ENCODE measurements around the gene PROZ. TPM values are rescaled to one million over a fixed set of nuclear protein-coding genes. Genes with fewer than 3 reads are reported as not detected.
"Not testable (repeated sequence)": the region's sequence is repeated elsewhere in the genome, so short reads cannot be mapped to it uniquely, and the experiment has no call there.

PROZ gene, protein sequence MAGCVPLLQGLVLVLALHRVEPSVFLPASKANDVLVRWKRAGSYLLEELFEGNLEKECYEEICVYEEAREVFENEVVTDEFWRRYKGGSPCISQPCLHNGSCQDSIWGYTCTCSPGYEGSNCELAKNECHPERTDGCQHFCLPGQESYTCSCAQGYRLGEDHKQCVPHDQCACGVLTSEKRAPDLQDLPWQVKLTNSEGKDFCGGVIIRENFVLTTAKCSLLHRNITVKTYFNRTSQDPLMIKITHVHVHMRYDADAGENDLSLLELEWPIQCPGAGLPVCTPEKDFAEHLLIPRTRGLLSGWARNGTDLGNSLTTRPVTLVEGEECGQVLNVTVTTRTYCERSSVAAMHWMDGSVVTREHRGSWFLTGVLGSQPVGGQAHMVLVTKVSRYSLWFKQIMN
- total RNA-seq: 0.18 and 0.20 TPM in 2 replicates

DNA sequence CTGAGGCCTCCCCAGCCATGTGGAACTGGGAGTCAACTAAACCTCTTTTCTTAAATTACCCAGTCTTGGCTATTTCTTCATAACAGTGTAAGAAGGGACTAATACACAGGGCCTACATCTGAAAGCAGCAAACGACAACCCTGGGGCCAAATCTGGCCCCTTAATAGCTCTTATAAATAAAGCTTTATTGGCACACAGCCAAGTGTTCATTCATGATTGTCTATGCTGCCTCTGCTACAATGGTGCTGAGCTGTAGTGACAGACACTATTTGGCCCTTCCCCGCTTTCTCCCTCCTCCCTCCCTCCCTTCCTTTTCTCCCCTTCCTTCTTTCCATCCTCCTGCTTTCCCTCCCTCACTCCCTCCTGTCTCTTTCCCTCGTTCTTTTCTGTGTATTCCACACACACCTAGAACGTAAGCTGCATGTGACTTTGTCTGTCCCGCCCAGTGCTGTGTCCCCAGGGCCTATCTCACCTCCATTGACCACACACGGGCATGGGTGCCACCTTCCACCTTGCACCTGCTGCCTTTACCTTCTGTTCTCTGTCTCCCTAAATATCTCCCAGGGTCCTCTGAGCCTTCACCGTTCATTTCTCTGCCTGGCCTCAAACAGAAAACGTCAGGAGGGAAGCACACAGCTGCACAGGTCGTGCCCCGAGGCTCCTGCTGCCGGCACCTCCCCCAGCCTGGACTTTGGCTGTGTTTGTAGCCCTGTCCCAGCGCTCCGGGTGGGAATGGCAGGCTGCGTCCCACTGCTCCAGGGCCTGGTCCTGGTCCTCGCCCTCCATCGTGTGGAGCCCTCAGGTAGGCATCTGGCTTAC lies at the start of gene PROZ:
Gene PROZ, plus strand, starts transcription at position 720 of the 819 bp plus-strand sequence. Its CDS starts 13 bp downstream, at position 733.
- intact Hi-C loops (cut with micrococcal nuclease): no loop called here

DNA sequence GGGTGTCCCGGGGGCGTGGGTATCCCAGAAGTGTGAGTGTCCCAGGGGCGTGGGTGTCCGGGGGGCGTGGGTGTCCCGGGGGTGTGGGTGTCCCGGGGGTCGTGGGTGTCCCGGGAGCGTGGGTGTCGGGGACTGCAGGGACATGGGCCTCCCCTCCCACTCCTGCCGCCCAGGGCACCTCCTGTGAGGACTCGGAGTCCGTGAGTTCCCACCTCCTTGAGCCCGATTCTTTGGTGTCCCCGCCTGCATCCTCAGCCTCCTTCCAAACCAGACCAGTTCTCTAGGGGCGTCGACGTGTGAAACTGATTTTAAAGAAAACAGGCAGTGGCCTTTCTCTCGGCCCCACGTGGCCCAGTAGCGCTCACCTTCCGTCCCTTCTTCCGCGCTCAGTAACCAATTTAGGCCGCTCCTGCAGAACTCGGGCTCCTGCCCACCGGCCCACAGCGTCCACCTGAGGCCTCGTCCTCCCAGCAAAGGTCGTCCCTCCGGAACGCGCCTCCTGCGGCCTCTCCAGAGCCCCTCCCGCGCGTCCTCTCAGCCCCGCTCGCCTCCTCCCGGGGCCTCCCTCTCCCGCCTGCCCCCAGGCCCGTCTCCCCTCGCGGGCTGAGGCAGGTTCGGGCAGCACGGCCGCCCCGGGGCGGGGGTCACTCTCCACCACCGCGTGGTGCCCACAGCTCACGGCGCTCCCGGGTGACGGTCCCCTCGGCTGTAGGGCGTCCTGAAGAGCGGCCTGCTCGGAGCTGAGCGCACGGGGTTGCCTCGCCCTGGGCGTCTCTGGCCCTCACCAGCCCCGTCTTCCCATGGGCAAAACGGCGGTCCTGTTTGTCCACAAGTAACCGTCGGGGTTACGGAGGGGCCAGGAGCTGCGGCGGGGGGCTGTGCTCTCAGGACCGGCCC lies 49.0 kb upstream of the PROZ start:
- intact Hi-C loops (cut with micrococcal nuclease): no loop called here

DNA sequence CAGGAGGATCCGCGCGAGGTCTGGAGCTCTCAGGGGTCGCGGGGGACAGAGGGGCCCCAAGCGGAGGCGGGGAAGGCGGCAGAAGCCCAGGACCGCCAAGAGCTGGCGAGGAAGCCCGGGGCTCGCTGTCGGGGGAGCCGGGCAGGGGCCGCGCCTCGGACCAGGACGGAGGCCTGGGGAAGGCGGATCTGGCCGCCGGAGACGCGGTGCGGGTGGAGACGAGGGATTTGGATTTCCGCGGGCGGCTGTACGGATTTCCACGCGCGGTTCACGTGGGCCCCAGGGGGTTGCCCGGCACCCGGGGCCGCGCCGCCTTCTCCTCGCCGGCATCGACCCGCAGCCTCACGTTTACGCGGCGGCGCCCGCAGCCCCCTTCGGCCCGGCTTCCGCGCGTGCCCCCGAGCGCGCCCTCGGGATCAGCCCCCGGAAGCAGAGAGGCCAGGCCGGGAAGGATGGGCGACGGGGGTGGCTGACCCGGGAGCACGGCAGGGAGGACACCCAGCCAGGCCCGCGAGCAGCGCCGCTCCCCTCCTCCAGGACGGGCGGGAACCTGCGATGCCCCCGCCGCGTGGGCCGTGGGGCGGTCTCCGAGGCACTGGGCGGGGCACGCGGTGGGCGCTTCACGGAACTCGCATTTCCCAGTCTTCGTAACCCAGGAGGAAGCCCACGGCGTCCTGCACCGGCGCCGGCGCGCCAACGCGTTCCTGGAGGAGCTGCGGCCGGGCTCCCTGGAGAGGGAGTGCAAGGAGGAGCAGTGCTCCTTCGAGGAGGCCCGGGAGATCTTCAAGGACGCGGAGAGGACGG lies 48.2 kb upstream of the PROZ start:
- intact Hi-C loops (cut with micrococcal nuclease): no loop called here

DNA sequence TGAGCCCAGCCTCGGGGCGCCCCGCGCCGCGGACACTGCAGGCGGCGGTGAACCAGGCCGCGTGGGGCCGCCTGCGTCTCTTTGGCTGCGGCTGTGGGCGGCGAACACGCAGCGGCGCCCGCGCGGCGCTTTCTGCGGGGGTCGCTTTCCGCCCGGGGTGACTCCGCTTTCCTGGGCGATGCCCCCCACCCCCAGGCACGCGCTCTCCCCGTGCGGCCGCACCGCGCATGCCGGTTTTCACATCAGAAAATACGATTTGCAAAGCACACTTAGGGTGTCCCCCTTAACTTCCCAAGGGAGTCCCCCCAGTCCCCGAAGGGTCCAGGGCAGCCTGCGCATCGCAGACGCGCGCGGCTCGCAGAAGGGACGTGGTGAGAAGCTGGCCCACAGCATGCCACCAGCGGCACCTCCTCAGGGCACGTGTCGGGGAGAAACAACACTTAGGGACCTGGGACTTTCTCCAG lies 47.6 kb upstream of the PROZ start:
- intact Hi-C loops (cut with micrococcal nuclease): no loop called here

DNA sequence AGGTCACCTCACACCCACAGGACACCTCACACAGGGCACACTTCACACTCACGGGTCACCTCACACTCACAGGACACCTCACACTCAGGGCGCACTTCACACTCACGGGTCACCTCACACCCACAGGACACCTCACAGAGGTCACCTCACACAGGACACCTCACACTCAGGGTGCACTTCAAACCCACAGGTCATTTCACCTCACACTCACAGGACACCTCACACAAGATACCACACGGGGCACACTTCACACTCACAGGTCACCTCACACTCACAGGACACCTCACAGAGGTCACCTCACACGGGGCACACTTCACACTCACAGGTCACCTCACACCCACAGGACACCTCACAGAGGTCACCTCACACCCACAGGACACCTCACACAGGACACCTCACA lies 46.6 kb upstream of the PROZ start:
- intact Hi-C loops (cut with micrococcal nuclease): not testable (repeated sequence)

DNA sequence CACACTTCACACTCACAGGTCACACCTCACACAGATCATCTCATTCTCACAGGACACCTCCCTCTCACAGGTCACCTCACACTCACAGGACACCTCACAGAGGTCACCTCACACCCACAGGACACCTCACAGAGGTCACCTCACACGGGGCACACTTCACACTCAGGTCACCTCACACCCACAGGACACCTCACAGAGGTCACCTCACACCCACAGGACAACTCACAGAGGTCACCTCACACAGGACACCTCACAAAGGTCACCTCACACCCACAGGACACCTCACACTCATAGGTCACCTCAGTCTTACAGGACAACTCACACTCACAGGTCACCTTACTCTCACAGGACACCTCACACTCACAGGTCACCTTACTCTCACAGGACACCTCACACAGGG lies 46.0 kb upstream of the PROZ start:
- intact Hi-C loops (cut with micrococcal nuclease): not testable (repeated sequence)

DNA sequence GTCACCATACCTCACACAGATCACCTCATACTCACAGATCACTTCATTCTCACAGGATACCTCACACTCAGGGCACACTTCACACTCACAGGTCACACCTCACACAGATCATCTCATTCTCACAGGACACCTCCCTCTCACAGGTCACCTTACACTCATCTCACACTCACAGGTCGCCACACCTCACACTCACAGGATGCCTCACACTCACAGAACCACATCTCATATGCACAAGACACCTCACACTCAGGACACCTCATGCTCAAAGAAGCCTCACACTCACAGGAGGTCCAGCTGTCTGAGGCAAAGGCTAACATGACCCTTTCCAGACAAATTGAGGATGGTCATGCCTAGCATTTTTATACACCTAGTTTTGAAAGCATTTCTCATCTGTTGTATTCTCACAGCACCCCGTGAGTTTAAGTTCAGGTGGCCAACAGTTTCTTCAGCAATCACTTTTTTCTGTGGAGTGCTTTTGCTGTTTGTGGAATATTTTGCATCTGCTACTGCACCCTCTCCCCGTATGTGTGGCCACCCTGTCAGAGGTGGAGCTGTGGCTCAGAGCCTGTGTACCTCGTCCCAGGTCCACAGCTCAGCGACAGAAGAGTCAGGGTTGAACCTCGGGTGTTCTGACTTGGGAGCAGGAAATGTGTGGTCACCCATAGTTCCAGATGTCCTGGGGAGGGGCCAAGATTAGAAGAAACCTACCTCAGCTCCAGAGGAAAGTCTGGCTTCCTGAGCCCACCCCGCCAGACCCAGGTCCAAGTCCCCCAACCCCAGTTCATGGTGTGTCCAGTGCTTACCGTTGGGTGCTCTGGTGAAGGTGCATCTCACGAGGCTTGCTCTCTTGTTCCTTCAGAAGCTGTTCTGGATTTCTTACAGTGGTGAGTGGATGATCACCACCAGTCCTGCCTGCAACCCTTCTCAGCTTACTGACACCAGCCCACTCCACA lies 45.3 kb upstream of the PROZ start:
- intact Hi-C loops (cut with micrococcal nuclease): no loop called here

DNA sequence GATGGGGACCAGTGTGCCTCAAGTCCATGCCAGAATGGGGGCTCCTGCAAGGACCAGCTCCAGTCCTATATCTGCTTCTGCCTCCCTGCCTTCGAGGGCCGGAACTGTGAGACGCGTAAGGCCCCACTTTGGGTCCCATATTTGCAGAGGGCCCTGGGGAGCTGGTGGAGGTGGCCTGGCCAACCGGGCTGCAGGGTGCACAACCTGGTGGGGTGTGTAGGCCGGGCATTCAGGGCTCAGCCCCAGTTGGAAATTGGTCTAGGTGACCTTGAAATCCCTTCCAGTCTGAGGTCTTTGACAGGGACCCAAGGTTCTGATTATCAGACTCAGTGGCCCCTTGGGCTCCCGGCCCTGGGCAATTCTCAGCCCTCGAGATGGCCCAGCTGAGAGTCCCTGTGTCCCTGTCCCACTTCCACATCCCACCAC lies 44.6 kb upstream of the PROZ start:
- intact Hi-C loops (cut with micrococcal nuclease): no loop called here

DNA sequence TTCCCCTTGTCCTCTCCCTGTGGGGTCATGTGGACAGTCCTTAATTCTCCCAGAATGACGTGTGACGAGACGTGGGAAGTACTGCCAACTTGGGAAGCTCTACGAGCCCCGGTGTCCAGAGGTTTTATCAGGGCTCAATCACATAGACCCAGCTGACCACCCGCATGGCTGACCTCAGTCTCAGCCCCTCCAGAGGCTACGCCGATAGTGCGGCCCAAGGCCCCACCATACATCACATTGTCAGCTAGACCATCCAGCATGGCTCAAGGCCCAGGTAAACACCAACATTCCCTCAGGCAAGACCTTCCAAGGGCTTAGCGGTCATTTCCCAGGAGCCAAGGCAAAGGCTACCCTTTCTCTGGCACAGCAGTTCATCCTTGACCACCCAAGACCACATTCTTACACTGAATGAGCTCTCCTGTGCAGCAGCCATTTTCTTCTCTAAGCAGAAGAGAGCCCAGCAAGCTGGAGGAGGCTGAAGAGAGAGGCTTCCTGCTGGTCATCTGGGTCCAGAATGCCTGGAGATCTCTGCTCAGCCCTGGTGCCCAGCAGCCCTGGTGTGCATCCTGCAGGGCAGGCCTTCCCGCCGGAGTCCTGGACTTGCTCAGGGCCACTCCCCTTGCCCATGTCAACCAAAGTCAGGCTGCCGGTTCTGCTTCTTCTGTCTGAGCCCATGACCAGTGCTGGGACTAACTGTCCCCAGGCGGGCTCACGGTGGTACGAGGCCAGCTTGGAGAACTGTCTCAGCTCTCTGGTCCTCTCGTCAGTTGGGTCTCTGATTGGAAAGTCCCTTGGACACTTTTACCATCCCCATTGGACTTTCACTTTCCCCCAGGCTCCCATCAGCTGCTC lies 43.7 kb upstream of the PROZ start:
- intact Hi-C loops (cut with micrococcal nuclease): no loop called here

DNA sequence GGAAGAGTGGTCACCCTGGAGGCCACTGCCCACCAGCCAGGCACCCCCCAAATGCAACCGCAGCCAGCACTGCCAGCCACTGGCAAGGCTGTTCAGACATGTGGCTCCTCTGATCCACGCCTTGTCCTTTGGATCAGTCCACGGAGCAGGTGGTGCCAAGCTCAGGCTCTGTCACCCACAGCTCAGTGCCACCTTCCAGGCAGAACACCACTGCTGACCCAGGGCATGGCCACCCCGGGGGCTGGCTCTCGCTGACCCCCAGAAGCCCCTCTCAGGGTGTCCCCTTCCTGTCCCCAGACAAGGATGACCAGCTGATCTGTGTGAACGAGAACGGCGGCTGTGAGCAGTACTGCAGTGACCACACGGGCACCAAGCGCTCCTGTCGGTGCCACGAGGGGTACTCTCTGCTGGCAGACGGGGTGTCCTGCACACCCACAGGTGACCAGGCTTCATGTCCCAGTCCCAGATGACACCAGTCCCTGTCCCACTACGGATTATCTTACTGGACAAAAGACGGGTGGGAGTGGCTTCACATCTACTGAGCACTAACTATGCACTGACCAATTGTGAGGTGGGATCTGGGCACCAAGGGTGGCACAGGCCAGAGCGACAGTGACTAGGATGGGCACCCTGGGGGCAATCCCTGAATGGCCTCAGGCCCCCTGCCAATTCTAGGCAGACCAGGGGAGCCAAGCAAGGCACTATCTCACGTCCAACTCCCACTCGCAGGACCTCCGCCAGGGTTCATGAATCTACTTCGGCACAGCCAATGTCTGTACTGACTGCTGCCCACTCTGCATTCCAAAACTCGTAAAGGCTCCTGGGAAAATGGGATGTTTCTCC lies 42.9 kb upstream of the PROZ start:
- intact Hi-C loops (cut with micrococcal nuclease): no loop called here

DNA sequence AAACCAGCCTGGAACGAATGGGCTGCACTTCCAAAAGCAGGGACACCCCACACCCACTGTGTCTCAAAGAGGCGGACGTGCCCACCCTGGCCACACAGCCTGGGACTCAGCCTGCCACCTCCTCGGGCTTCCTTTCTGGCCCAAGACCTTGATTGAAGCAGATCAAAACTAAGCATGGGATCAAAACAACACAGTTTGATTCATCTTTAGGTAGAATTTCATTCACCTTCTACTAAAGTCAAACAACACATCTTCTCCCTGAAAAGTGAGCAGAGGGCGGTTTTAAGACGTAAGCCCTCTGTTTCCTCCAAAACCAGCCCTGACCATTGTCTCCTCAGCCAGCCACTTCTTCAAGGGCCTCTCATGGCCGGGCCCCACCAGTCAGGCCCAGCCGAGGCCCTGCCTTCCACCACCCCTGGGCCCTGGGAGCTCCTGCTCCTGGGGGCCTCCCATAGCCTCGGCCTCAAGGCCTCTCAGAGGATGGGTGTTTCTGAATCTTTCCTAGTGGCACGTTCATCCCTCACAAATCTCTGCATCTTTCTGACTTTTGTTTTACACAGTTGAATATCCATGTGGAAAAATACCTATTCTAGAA lies 42.1 kb upstream of the PROZ start:
- intact Hi-C loops (cut with micrococcal nuclease): no loop called here

DNA sequence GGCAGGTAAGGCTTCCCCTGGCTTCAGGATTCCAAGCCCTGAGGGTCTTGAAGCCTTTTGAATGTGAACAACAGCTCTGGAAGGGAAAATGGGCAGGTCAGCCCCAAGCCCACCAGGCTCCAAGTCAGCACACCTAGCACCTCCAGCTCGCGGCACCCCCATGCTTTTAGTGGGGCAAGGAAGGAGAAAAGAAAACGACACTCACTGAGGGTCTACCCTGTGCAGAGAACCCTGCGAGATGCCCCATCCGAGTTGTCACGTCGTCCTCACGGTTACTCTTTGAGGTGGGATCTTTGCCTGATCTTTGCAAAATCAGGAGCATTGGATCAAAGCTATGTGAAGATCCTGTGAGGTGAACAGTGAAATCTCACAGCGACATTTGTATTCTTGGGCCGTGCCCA lies 41.6 kb upstream of the PROZ start:
- intact Hi-C loops (cut with micrococcal nuclease): no loop called here

DNA sequence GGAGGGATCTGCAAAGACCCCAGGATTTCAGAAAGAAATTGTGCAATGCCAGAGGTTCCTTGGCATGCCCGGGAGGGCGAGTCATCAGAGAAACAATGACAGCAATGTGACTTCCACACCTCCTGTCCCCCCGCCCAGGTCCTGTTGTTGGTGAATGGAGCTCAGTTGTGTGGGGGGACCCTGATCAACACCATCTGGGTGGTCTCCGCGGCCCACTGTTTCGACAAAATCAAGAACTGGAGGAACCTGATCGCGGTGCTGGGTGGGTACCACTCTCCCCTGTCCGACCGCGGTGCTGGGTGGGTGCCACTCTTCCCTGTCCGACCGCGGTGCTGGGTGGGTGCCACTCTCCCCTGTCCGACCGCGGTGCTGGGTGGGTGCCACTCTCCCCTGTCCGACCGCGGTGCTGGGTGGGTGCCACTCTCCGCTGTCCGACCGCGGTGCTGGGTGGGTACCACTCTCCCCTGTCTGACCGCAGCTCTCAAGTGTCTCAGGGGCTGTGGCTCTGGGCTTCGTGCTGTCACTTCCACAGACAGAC lies 41.0 kb upstream of the PROZ start:
- intact Hi-C loops (cut with micrococcal nuclease): no loop called here

DNA sequence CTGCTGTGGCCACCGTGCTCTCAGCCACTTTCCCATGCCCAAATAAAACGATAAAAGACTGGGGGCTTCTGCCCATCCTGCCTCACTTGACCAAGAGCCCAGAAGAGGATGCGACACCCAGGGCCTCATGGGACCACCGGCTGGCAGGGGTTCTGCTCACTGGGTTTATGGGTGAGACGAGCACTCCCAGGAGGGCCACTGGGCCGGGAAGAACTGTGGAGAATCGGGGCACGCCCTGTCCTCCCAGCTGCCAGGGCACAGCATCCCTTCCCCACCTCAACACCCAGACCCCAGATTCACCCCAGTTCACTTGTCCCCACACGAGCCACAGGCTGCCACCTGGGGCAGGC lies 40.6 kb upstream of the PROZ start:
- intact Hi-C loops (cut with micrococcal nuclease): no loop called here

DNA sequence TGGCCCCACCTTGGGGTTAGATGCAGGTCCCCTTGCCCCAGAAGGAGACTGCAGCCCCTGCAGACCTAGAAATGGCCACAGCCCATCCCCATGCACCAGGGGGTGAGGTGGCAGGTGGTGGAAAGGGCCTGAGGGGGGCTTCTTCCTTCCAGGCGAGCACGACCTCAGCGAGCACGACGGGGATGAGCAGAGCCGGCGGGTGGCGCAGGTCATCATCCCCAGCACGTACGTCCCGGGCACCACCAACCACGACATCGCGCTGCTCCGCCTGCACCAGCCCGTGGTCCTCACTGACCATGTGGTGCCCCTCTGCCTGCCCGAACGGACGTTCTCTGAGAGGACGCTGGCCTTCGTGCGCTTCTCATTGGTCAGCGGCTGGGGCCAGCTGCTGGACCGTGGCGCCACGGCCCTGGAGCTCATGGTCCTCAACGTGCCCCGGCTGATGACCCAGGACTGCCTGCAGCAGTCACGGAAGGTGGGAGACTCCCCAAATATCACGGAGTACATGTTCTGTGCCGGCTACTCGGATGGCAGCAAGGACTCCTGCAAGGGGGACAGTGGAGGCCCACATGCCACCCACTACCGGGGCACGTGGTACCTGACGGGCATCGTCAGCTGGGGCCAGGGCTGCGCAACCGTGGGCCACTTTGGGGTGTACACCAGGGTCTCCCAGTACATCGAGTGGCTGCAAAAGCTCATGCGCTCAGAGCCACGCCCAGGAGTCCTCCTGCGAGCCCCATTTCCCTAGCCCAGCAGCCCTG lies 40.0 kb upstream of the PROZ start:
- intact Hi-C loops (cut with micrococcal nuclease): no loop called here

DNA sequence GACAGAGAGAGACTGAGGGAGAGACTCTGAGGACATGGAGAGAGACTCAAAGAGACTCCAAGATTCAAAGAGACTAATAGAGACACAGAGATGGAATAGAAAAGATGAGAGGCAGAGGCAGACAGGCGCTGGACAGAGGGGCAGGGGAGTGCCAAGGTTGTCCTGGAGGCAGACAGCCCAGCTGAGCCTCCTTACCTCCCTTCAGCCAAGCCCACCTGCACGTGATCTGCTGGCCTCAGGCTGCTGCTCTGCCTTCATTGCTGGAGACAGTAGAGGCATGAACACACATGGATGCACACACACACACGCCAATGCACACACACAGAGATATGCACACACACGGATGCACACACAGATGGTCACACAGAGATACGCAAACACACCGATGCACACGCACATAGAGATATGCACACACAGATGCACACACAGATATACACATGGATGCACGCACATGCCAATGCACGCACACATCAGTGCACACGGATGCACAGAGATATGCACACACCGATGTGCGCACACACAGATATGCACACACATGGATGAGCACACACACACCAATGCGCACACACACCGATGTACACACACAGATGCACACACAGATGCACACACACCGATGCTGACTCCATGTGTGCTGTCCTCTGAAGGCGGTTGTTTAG lies 39.2 kb upstream of the PROZ start:
- intact Hi-C loops (cut with micrococcal nuclease): no loop called here

Measured in T-helper 2 cell treated with Interferon-gamma antibody and Interleukin-4, amounts not matched to agents 100 ng/mL and 5 ng/mL, for 36 hours (primary cell).